ENCODE results near the gene VN1R5.
"Not testable (repeated sequence)": the region's sequence is repeated elsewhere in the genome, so short reads cannot be mapped to it uniquely, and the experiment has no call there.

The VN1R5 gene

DNA sequence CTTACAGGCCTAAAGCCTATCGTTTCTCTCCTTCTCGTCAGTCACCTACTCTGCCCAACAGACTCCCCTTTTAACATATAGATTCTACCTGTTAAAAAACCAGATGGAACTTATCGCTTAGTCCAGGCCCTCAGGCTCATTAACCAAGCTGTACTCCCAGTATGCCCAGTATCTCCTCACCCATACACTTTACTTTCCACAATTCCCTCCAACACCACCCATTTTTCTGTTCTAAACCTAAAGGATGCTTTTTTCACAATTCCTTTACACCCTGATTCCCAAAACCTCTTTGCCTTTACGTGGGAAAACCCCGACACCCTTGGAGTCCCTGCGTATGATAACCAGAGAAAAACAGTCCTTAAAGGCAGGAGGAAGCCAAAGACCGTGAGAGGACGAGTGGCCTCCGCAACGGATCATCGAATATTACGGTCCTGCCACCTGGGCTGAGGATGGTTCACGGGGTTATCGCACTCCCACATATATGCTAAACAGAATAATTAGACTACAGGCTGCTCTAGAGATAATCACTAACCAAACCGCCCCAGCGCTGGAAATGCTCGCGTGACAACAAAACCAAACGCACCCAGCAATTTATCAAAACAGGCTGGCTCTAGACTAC, 33.5 kb downstream of the VN1R5 start:
- H3K27ac Mint-ChIP-seq; H3K27me3 Mint-ChIP-seq; DNase-seq; H3K4me3 Mint-ChIP-seq; H3K36me3 Mint-ChIP-seq (ENCODE audit: low read depth); H3K4me1 Mint-ChIP-seq (ENCODE audit: low read depth): not testable (repeated sequence)
- H3K9me3 Mint-ChIP-seq = peaks cover 14% of the 10 kb centered on the region

DNA sequence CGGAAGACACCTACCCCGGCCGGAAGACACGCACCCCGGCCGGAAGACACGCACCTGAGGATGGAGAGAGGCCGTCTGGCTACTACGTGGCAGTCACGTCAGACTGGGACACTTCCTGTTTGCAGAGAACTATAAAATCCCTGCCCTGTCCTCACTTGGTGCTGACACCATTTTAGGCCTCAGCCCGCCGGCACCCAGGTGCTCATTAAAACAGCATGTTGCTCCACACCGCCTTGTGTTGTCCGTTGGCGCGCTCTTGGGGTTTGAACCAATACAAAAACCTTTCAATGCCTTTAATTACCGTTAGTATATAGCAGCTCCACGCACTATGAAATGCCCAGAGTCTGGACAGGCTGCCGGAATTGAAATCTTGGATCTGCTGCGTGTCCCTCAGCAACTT, 34.7 kb downstream of the VN1R5 start:
- H3K27ac Mint-ChIP-seq = no peak overlapping the region
- no peaks in the 10 kb centered on the region for H3K36me3 Mint-ChIP-seq (ENCODE audit: low read depth)

DNA sequence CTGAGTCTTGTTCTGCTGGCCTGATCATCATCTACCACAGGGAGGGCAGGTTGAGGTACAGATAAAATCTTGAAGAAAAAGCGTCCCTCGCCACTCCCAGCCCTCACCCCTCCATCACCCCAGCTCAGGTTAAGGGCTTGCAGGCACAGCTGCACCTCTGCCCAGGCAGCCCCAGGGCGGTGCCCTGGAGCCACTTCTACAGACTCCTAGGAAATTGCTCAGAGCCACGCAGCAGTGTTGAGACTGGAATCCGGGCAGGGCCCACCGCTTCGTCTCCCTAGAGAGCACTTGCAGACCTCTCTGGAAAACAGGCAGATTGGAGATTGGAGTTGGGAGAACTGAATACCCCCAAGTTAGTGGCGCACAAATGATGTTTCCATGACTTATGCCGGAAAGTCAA, 35.3 kb downstream of the VN1R5 start:
- Mint-ChIP-seq H3K36me3 (ENCODE audit: low read depth) (no peaks in the 10 kb centered on the region), H3K4me1 (ENCODE audit: low read depth) (peaks cover 3% of the 10 kb centered on the region), H3K4me3 (no peak overlapping the region), H3K9me3 (peaks cover 14% of the 10 kb centered on the region), H3K27ac (no peak overlapping the region), H3K27me3 (no peaks in the 10 kb centered on the region)
- DNase-seq = no peak

More for the DNA sequence above, 34.7 kb downstream of the VN1R5 start:
- H3K9me3 Mint-ChIP-seq = peaks cover 14% of the 10 kb centered on the region
- no peak for DNase-seq
- H3K4me3 Mint-ChIP-seq = no peak overlapping the region
- H3K27me3 Mint-ChIP-seq = no peaks in the 10 kb centered on the region
- peaks cover 3% of the 10 kb centered on the region for H3K4me1 Mint-ChIP-seq (ENCODE audit: low read depth)

DNA sequence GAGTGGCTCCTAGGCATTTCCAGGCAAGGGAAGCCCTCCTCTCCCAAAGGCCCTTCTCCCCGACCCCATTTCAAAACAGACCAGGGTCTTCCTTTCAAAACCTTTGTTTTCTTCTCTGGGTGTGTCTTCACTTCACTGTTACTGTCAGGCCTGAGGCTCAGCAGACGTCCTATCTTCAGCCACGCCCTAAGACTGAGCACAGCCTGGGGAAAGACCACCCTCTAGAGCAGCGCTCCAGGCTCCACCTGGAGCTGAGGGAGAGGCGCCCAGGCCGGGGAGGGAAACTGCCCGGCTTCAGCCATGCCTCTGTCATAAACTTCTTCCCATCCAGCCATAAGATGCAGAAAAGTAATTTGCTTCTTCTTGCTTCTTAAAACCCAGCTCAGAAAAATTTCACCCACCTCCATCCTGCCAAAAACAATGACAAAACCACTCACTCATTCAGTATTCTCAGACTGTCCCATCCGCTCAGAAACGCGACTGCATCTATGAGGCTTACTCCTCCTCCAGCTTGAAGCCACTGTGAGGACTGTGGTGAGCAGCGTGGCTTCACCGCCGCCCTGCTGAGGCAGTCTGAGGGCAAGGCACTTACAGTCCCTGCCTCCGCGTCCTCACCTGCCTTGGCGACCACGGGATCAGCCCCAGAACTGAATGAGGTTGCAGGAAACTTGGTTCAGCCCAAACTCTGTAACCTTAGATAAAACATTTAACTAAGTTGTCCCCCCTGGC, 36.1 kb downstream of the VN1R5 start:
- DNase-seq = no peak
- Mint-ChIP-seq H3K36me3 (ENCODE audit: low read depth) (no peaks in the 10 kb centered on the region), H3K9me3 (peaks cover 11% of the 10 kb centered on the region), H3K27me3 (no peaks in the 10 kb centered on the region), H3K4me1 (ENCODE audit: low read depth) (peaks cover 3% of the 10 kb centered on the region), H3K27ac (no peak overlapping the region), H3K4me3 (no peak overlapping the region)

DNA sequence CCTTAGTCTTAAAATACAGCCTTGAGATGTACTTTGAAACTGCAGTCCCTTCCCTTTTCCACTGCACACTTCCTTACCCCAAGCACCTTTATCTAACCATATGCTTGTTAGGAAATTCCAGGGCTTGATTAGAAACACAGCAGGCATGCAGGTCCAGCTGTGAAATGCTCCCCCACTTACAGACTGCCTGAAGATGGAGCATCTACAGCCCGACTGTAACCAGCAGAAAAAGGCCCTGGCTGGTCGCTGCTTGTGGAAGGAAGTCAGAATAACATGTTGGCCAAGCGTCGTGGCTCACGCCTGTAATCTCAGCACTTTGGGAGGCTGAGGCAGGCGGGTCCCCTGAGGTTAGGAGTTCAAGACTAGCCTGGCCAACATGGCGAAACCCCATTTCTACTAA, 37.2 kb downstream of the VN1R5 start:
- Mint-ChIP-seq H3K4me1 (ENCODE audit: low read depth) (peaks cover 7% of the 10 kb centered on the region), H3K36me3 (ENCODE audit: low read depth) (no peaks in the 10 kb centered on the region), H3K27me3 (no peaks in the 10 kb centered on the region), H3K27ac (no peak overlapping the region), H3K9me3 (peaks cover 10% of the 10 kb centered on the region), H3K4me3 (no peak overlapping the region)
- DNase-seq = no peak

DNA sequence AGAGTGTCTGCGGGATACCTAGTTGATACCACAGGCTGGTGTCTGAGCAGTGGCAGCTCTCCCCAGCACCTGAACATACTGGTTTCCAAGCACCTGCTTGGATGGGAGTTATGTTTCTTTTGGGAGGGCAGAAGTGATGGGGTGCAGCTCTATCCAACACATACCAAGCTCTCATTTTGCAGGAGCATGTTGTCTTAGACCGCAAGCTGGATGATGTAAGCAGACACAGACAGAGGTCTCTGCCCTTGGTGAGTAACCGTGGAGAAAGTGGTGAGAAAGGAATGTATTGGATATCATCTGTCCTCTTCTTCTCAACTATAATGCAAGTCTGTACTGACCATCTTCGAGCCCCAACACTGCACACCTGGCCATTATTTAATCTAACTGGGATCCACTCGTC, 38.4 kb downstream of the VN1R5 start:
- H3K36me3 Mint-ChIP-seq (ENCODE audit: low read depth) = peaks cover 8% of the 10 kb centered on the region
- peaks cover 7% of the 10 kb centered on the region for H3K4me1 Mint-ChIP-seq (ENCODE audit: low read depth)
- H3K27me3 Mint-ChIP-seq = no peaks in the 10 kb centered on the region
- DNase-seq = no peak
- H3K9me3 Mint-ChIP-seq = peaks cover 2% of the 10 kb centered on the region
- no peak overlapping the region for H3K27ac Mint-ChIP-seq
- H3K4me3 Mint-ChIP-seq = no peak overlapping the region

DNA sequence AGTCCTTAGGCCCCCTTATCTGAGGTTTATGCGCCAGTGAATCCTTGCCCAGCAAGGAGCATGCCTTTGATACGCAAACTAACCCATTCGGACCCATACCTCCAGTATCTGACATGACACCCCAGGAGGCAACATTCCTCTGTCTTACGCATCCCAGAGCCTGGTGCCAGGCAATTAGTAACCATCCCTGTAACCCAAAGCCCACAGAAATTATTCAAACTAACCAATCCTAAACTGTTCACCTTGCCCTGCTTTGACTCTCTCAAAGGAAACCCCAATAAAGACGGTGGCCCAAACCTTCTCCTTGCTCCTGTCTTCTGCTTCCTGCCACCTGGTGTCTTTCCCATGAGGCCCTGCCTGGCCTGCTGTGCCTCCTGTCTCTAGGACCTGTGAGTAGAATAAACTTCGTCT, 39.4 kb downstream of the VN1R5 start:
- peaks cover 7% of the 10 kb centered on the region for H3K4me1 Mint-ChIP-seq (ENCODE audit: low read depth)
- H3K4me3 Mint-ChIP-seq = no peak overlapping the region
- H3K9me3 Mint-ChIP-seq = no peaks in the 10 kb centered on the region
- peaks cover 18% of the 10 kb centered on the region for H3K36me3 Mint-ChIP-seq (ENCODE audit: low read depth)
- H3K27ac Mint-ChIP-seq = no peak overlapping the region
- DNase-seq = no peak
- H3K27me3 Mint-ChIP-seq = no peaks in the 10 kb centered on the region

DNA sequence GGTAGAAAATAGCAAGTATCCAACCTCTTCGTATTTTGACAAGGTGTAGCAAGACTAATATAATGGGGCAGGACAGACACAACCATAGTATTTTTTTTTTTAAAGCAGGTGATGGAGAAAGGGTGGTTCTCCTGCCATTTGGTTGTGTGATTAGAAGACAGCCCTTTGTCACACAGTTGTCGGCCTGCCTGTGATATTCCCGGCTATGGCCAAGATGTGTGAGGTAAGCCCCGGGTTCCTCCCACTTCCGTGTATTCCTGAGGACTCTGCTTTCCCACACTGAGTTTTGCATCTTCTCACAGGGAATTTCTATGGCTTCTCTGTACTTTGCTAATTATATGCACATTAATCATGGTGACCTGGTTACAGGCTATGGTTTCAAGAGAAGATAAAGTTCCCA, 39.9 kb downstream of the VN1R5 start:
- Mint-ChIP-seq H3K9me3 (no peaks in the 10 kb centered on the region), H3K36me3 (ENCODE audit: low read depth) (peaks cover 23% of the 10 kb centered on the region), H3K27ac (no peak overlapping the region), H3K4me3 (no peak overlapping the region), H3K4me1 (ENCODE audit: low read depth) (peaks cover 7% of the 10 kb centered on the region), H3K27me3 (no peaks in the 10 kb centered on the region)
- DNase-seq = no peak

DNA sequence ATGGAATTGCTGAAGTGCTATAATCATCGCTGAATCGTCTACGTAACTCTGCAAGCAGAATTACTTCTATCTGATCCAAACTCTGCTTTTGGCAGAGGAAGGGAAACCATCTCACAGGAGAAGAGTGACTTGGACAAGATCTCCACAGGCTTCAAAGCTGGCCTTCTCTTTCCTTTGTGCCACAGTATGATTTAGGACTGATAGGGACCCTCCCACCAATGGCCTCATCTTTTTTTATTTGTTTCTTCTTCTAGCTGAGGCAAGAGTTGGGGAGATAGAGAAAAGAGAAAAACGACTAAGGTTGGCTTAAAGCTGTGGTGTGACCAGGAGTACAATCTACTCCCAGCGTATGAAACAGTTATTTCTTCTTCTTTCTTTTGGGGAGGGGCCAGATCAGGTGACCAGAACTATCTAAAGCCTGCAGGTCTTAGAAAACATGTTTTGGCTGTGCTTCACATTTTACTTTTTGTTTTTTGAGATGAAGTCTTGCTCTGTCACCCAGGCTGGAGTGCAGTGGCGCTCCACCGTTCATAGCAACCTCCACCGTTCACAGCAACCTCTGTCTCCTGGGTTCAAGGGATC, 40.8 kb downstream of the VN1R5 start:
- Mint-ChIP-seq H3K27me3 (no peaks in the 10 kb centered on the region), H3K36me3 (ENCODE audit: low read depth) (peaks cover 32% of the 10 kb centered on the region), H3K4me3 (no peak overlapping the region), H3K4me1 (ENCODE audit: low read depth) (peaks cover 7% of the 10 kb centered on the region), H3K27ac (no peak overlapping the region), H3K9me3 (no peaks in the 10 kb centered on the region)
- DNase-seq = no peak

DNA sequence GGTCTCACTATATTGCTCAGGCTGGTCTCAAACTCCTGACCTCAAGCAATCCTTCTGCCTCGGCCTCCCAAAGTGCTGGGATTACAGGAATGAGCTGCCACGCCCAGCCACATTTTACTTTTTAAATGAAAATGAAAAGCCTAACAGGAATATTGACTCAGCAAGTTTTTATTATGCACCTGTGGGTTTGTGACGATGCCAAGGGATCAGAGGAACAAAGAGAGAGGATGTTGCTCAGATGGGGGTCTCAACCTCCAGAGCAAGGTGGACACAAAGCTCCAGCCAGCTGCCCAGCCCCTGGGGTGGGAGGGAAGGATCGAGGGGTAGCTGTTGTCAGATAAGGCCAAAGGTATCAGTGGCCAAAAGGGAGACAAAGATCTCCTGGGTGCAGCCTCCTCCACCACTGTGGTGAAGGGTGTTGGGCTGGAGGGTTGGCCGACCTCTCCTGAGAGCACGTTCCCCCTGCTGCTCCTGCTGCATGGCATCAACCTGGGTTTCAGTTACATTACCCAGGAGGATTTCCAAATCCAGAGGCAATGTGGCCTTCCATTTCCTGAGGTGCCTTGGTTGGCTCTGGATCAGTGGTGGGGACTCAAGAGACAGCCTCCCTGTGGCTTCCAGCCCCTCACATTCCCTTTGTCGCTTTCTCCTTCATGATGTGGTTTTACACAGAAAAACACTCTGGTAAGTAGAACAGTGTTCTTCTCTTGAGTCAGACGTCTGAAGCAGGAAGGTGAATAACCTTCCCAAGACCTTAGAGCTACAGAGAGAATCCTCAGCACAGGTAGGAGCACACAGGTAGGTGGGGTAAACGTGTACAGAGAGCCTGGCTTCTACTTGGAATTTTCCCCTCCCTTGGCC, 41.6 kb downstream of the VN1R5 start:
- H3K4me3 Mint-ChIP-seq = no peak overlapping the region
- no peak overlapping the region for H3K27ac Mint-ChIP-seq
- H3K36me3 Mint-ChIP-seq (ENCODE audit: low read depth) = peaks cover 40% of the 10 kb centered on the region
- peaks cover 4% of the 10 kb centered on the region for H3K4me1 Mint-ChIP-seq (ENCODE audit: low read depth)
- DNase-seq = no peak
- no peaks in the 10 kb centered on the region for H3K9me3 Mint-ChIP-seq
- H3K27me3 Mint-ChIP-seq = no peaks in the 10 kb centered on the region

DNA sequence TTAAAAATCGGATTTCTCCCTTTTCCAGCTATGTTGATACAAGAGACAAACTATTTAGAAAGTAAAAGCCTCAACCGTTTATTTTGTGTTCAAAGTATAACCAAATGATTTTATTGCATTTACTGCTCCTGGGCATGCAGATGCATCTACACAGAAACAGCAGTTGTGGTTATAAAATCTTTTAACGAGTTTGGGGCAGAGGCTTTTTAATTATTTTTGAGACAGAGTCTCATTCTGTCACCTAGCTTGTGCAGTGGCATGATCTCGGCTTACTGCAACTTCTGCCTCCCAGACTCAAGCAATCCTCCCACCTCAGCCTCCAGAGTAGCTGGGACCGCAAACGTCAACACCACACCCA, 42.2 kb downstream of the VN1R5 start:
- Mint-ChIP-seq H3K4me3 (no peak overlapping the region), H3K27me3 (no peaks in the 10 kb centered on the region), H3K4me1 (ENCODE audit: low read depth) (peaks cover 4% of the 10 kb centered on the region), H3K9me3 (no peaks in the 10 kb centered on the region), H3K27ac (no peak overlapping the region), H3K36me3 (ENCODE audit: low read depth) (peaks cover 46% of the 10 kb centered on the region)
- DNase-seq = no peak

DNA sequence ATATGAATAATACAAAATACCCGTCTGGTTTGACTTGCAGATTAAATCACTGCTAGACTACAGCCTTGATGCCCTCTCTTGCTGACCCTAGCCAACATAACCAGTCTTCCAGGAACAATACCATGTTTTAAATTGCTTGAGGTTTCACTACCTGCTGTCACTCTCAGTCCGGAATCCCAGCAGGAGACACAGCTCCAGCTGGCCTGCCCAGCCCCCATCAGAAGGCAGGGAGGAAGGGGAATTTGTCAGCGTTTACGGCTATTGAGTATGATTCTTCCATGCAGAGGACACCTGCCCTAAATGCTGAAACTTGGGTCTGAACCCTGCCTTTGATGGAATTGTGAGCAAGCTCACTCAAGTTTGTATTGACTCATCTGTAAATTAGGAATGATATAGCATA, 42.8 kb downstream of the VN1R5 start:
- Mint-ChIP-seq H3K36me3 (ENCODE audit: low read depth) (peaks cover 52% of the 10 kb centered on the region), H3K27ac (no peak overlapping the region), H3K9me3 (no peaks in the 10 kb centered on the region), H3K27me3 (no peaks in the 10 kb centered on the region), H3K4me3 (no peak overlapping the region), H3K4me1 (ENCODE audit: low read depth) (peaks cover 4% of the 10 kb centered on the region)
- no peak for DNase-seq

DNA sequence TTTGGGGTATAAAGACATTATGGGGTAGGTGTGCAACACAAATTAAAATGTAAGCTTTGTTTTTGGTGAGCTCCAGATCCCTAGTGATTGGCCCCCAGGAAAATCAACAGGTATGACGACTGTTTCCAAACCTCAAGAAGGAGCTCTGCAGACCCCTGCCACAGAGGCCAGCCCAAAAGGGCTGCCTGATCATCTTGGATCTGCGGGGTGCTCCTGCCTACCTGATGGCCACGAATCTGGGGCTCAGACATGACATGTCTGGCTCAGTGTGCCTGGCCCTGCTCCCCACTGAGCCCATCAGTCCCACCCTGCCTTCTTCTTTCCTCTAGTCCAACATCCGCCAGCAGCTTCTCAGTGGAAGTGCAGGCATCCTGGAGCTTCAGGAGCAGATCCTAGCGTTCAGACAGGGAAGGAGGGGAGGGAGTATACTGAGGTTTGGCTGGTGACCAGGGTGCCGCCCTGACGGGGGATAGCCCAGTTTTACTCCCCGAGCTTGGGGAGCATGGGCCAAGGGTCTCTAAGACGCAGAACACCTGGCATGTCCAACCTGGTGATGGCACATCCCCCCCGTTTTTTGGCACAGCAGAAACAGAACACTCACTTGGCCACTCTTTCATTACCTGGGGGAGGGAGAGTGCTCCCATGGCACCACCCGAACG, 44.0 kb downstream of the VN1R5 start:
- Mint-ChIP-seq H3K9me3 (no peaks in the 10 kb centered on the region), H3K27ac (no peak overlapping the region), H3K27me3 (no peaks in the 10 kb centered on the region), H3K4me1 (ENCODE audit: low read depth) (peaks cover 4% of the 10 kb centered on the region), H3K36me3 (ENCODE audit: low read depth) (peaks cover 61% of the 10 kb centered on the region), H3K4me3 (no peak overlapping the region)
- no peak for DNase-seq

DNA sequence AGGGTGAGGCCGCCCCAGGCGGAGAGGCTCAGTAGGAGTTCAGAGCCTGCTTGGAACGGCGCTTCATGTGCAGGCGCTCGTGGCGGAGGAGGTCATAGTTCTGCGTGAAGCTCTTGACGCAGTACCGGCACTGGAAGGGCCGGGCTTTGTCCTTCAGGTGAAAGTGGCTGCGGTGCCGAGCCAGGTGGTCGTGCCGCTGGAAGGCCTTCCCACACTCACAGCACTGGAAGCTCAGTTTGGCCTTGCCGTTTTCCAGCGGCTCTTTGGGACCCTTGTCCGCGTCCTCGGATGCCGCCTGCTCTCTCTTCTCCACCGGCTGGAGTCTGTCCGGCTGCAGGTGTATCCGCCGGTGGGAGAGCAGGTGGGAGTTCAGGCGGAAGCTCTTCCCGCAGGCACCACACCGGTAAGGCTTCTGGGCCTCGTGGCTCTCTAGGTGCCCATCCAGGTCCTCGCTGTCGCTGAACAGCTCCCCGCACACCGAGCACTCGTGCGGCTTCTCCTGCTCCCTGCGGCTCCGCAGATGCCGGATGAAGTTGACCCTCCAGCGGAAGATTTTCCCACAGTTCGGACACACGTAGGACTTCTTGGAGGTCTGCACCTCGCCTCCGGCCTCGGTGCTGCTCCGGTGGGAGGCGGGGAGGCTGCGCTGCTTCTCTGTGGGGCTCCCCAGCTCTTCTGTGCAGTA, 44.8 kb downstream of the VN1R5 start:
- Mint-ChIP-seq H3K9me3 (no peaks in the 10 kb centered on the region), H3K4me1 (ENCODE audit: low read depth) (peaks cover 4% of the 10 kb centered on the region), H3K27ac (no peak overlapping the region), H3K27me3 (no peaks in the 10 kb centered on the region), H3K36me3 (ENCODE audit: low read depth) (peaks cover 68% of the 10 kb centered on the region), H3K4me3 (no peak overlapping the region)
- DNase-seq = no peak
